Measurements from ENCODE around the gene HIGD1A.

GRCh38 chr3:42735019-42735418 is 69.3 kb downstream of the HIGD1A start:
- TF ChIP-seq POLR2A (IDR thresholded peaks at IDR 0.05; ENCODE audit: low read depth, low read length): no peak
- TF ChIP-seq POLR2AphosphoS5 (IDR thresholded peaks at IDR 0.05; ENCODE audit: low read depth, low read length): no peak
